Osteocyte (in vitro differentiated cells): ENCODE data around the gene GNG4. TPM values are rescaled to one million over a fixed set of nuclear protein-coding genes. Genes with fewer than 3 reads are reported as not detected.
A peak's percentile ranks its signal among the peaks of the same experiment; 100 is the strongest.

Experiments used
- DNase-seq: peaks from one replicate; pipeline ENCODE4 v3.0.0; 2021; ENCODE audit warnings: mixed read lengths; ENCODE audit not compliant: unreplicated experiment; ENCODE audit errors: extremely low spot score
- H3K27ac Mint-ChIP-seq: one replicate; pipeline ENCODE4 v1.8.0; 2021; ENCODE audit warnings: mild to moderate bottlenecking, mixed read lengths; ENCODE audit not compliant: unreplicated experiment
- H3K27me3 Mint-ChIP-seq: one replicate; pipeline ENCODE4 v1.8.0; 2021; ENCODE audit warnings: mixed read lengths; ENCODE audit not compliant: unreplicated experiment
- H3K36me3 Mint-ChIP-seq: one replicate; pipeline ENCODE4 v1.8.0; 2021; ENCODE audit warnings: mixed read lengths; ENCODE audit not compliant: unreplicated experiment
- H3K4me1 Mint-ChIP-seq: one replicate; pipeline ENCODE4 v1.8.0; 2021; ENCODE audit warnings: mixed read lengths; ENCODE audit not compliant: unreplicated experiment
- H3K4me3 Mint-ChIP-seq: one replicate; pipeline ENCODE4 v1.8.0; 2021; ENCODE audit warnings: mild to moderate bottlenecking, moderate library complexity, mixed read lengths; ENCODE audit not compliant: unreplicated experiment
- H3K9me3 Mint-ChIP-seq: one replicate; pipeline ENCODE4 v1.8.0; 2021; ENCODE audit warnings: mixed read lengths; ENCODE audit not compliant: unreplicated experiment
- CTCF ChIP-seq: fragments of 200-600 bp; sonication (generic); IDR thresholded peaks from 2 replicates; pipeline ENCODE4 v1.5.0; 2021; ENCODE audit warnings: antibody characterized with exemption, mild to moderate bottlenecking, moderate library complexity
- long read RNA-seq: library from polyadenylated mRNA; unstranded; transcript quantifications from one replicate; pipeline ENCODE4 v2.0.0, GENCODE V29; 2021
- total RNA-seq: library from RNA; stranded (reverse); gene quantifications from 2 replicates; pipeline ENCODE4 v1.2.1, GENCODE V29; 2021

The GNG4 gene
- 0.34 and 0.83 TPM in 2 replicates for total RNA-seq
- long read RNA-seq, full-length matches to known transcripts: 3 of 3 reads
- long read RNA-seq, partial matches to known transcripts: 0 of 3 reads
- long read RNA-seq, other reads (novel, unspliced or antisense): 0 of 3 reads

DNA sequence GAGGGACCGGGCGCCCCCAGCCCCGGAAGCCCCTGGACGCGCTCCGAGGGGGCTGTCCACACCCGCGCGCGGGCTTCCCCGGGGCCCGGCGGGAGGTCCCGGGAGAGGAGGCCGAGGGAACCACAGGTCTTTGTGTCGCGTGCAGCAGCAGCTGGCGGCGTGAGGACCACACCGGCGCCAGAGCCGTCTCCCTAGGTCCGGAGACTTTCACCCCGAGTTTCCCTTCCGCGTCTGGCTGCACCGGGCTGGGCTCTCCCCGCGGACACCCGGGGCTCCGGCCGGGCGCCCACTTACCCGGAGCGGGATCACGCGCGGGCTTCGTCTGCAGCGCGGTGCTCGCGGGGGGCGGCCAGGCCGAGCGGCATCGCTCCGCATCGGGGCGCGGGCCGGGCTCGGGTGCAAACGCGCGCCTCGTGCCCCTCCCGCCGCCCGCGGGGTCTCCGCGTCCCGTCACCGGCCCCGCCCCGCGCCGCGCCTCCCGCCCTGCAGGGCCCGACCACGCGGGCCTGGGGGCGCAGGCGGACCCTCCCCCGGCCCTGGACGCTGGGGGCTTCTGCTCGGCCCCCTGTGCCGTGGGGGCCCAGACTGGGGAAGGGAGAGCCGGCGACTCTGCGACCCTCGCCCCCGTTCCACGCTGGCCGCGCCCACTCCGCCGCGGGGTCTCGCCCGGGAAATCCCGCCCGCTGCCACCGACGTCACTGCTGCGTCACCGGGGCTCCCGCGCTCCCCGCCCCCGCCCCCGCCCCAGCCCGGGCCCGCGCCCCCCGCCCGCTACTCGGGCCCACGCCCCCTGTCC lies at the start of gene GNG4:
Gene GNG4 (minus strand): TSS at position 417 of the 796 bp plus-strand sequence. CDS start 65,946 bp downstream, outside the sequence.
- DNase-seq: peak; percentile 84
- H3K27ac Mint-ChIP-seq: peak within 1 kb of the TSS; percentile 61
- H3K9me3 Mint-ChIP-seq: no peaks in the 10 kb centered on the region
- TF ChIP-seq CTCF: no peak
- peak within 1 kb of the TSS; percentile 86 for H3K4me3 Mint-ChIP-seq
- peaks cover 57% of the 10 kb centered on the region for H3K27me3 Mint-ChIP-seq
- H3K4me1 Mint-ChIP-seq: peaks cover 16% of the 10 kb centered on the region
- H3K36me3 Mint-ChIP-seq: peaks cover 2% of the 10 kb centered on the region

DNA sequence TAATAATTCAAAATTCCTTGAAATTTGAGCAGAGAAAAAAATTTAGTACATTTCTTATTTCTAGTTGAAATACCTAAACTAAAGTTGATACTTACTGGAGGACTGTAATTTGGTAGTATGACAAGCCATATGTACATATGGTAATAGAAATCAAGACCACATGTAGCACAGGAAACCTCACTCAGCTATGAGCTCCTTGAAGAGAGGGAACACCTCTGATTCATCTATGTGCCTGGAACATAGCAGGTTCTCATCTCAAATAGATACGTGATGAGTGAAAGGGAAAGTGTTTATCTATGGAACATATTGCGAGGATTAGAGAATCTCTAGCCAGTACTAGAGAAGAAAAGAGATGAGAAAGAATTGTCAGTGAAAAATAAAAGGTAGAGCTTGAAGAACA lies 47.9 kb upstream of the GNG4 start:
- Mint-ChIP-seq H3K27ac (no peak overlapping the region), H3K4me3 (no peak overlapping the region), H3K27me3 (no peaks in the 10 kb centered on the region), H3K4me1 (no peaks in the 10 kb centered on the region), H3K36me3 (peaks cover 50% of the 10 kb centered on the region), H3K9me3 (no peaks in the 10 kb centered on the region)
- TF ChIP-seq CTCF: no peak
- no peak for DNase-seq

DNA sequence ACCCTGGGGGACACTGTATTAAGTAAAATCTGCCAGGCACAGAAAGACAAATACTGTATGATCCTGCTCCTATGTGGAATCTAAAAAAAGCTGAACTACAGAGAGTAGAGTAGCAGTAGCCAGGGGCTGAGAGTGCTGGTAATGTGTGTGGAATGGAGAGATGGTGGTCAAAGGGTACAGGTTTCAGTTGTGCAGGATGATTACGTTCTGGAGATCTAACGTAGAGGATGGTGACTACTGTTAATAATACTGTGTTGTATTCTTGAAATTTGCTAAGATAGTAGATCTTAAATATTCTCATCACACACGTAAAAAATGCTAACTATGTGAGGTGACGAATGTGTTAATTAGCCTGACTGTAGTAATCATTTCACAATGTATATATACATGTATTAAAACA lies 39.8 kb upstream of the GNG4 start:
- Mint-ChIP-seq H3K9me3 (no peaks in the 10 kb centered on the region), H3K27ac (no peak overlapping the region), H3K27me3 (no peaks in the 10 kb centered on the region), H3K4me3 (no peak overlapping the region), H3K4me1 (no peaks in the 10 kb centered on the region), H3K36me3 (peaks cover 37% of the 10 kb centered on the region)
- TF ChIP-seq CTCF: no peak
- DNase-seq: no peak

- H3K9me3 Mint-ChIP-seq: no peaks in the 10 kb centered on the region
- peaks cover 30% of the 10 kb centered on the region for H3K36me3 Mint-ChIP-seq
- no peaks in the 10 kb centered on the region for H3K27me3 Mint-ChIP-seq
- H3K4me3 Mint-ChIP-seq: no peak overlapping the region
- TF ChIP-seq CTCF: no peak
- DNase-seq: no peak
- no peaks in the 10 kb centered on the region for H3K4me1 Mint-ChIP-seq
- no peak overlapping the region for H3K27ac Mint-ChIP-seq
Measured at GRCh38 chr1:235688096-235688495, 38.5 kb upstream of the GNG4 start.

- H3K27ac Mint-ChIP-seq: no peak overlapping the region
- peaks cover 30% of the 10 kb centered on the region for H3K36me3 Mint-ChIP-seq
- H3K27me3 Mint-ChIP-seq: no peaks in the 10 kb centered on the region
- no peaks in the 10 kb centered on the region for H3K4me1 Mint-ChIP-seq
- no peaks in the 10 kb centered on the region for H3K9me3 Mint-ChIP-seq
- DNase-seq: no peak
- no peak overlapping the region for H3K4me3 Mint-ChIP-seq
- TF ChIP-seq CTCF: no peak
Measured at GRCh38 chr1:235683653-235684052, 34.1 kb upstream of the GNG4 start.
